HepG2 (cell line): Measurements from ENCODE around the gene TRIM15. TPM values are rescaled to one million over a fixed set of nuclear protein-coding genes. Genes with fewer than 3 reads are reported as not detected.

Source experiments
- ATAC-seq: fragments of 200-7000 bp; cut with Tn5 transposase; 3 replicates; pipeline ENCODE4 v1.9.1; 2020; ENCODE audit warnings: mild to moderate bottlenecking, moderate library complexity
- BruUV-seq: library from RNA; stranded (reverse); fragments of 400-500 nt; replicated peaks from 2 replicates; lab custom pipeline; 2021; lab: Mats Ljungman, UMichigan
- CTCF ChIA-PET: fragments of 300-600 bp; formaldehyde crosslinking; extraction: SDS; loops from one replicate; lab custom pipeline; 2021; ENCODE audit warnings: low total read pairs, inconsistent platforms, low intra/inter-chr PET ratio; lab: Yijun Ruan, JAX
- POLR2A ChIA-PET: fragments of 350-600 bp; sonication (Branson Sonifier 250); formaldehyde crosslinking; loops from one replicate; lab custom pipeline; 2020; ENCODE audit warnings: antibody characterized with exemption, inconsistent platforms; lab: Yijun Ruan, JAX
- DNase-seq: peaks from one replicate; pipeline ENCODE4 v3.0.0-alpha.2; 2015; ENCODE audit warnings: low spot score
- FAIRE-seq: peaks from 3 replicates; lab custom pipeline; 2011; peaks lifted over from hg19 to GRCh38; lab: Jason Lieb, UNC
- H2AFZ ChIP-seq: one replicate; pipeline ENCODE4 v1.6.1; 2011; ENCODE audit warnings: low read length, inconsistent platforms
- H3K27ac ChIP-seq: fragments of 300-600 bp; 3 replicates; pipeline ENCODE4 v1.8.0; 2011; ENCODE audit warnings: mixed run types, mild to moderate bottlenecking, mixed read lengths, low read length, inconsistent platforms; ENCODE audit not compliant: insufficient read depth; ENCODE audit errors: extremely low read length
- H3K27me3 ChIP-seq, 2 experiments: fragments of 200-600 bp in 1 of 2; 2 replicates in 1 of 2; 3 replicates in 1 of 2; pipeline versions ENCODE4 v1.6.0 to v1.8.0; 2011; ENCODE audit warnings: low read length in 2 of 2, mild to moderate bottlenecking in 2 of 2, moderate library complexity in 2 of 2, inconsistent platforms in 1 of 2; ENCODE audit not compliant: insufficient read depth in 2 of 2, control insufficient read depth in 1 of 2
- H3K36me3 ChIP-seq, 2 experiments: fragments of 200-600 bp in 1 of 2; replicated peaks in 1 of 2; 2 replicates in 1 of 2; 3 replicates in 1 of 2; pipeline versions ENCODE4 v1.5.1 to v1.8.0; 2011; ENCODE audit warnings: low read length in 2 of 2, inconsistent platforms in 1 of 2; ENCODE audit not compliant: insufficient read depth in 2 of 2, control insufficient read depth in 1 of 2
- H3K4me1 ChIP-seq: 2 replicates; pipeline ENCODE4 v1.5.1; 2012; ENCODE audit warnings: low read length, inconsistent platforms; ENCODE audit not compliant: insufficient read depth
- H3K4me2 ChIP-seq: 2 replicates; pipeline ENCODE4 v1.6.0; 2011; ENCODE audit warnings: low read depth, low read length, inconsistent platforms
- H3K4me3 ChIP-seq, 3 experiments: fragments of 200-600 bp in 1 of 3; sonication (generic), shearing (Covaris generic) in 1 of 3; replicated peaks in 1 of 3; 2 replicates each; pipeline ENCODE4 v1.5.1; 2011 to 2016; ENCODE audit warnings: low read length in 3 of 3, inconsistent platforms in 2 of 3, low read depth in 2 of 3, mild to moderate bottlenecking in 2 of 3, control low read depth in 1 of 3, mixed read lengths in 1 of 3; ENCODE audit not compliant: insufficient read depth in 1 of 3
- H3K79me2 ChIP-seq: one replicate; pipeline ENCODE4 v1.6.1; 2011; ENCODE audit warnings: low read length, inconsistent platforms; ENCODE audit not compliant: insufficient read depth
- H3K9ac ChIP-seq: 2 replicates; pipeline ENCODE4 v1.6.0; 2011; ENCODE audit warnings: mild to moderate bottlenecking, low read depth, low read length, inconsistent platforms; ENCODE audit not compliant: insufficient read depth
- H3K9me3 ChIP-seq: 2 replicates; pipeline ENCODE4 v1.5.1; 2012; ENCODE audit warnings: mild to moderate bottlenecking, low read length
- H4K20me1 ChIP-seq: 2 replicates; pipeline ENCODE4 v1.6.0; 2011; ENCODE audit warnings: inconsistent platforms, mild to moderate bottlenecking, low read length, moderate library complexity; ENCODE audit not compliant: insufficient read depth
- ELF1 ChIP-seq: sonication (generic); formaldehyde crosslinking; IDR thresholded peaks from 2 replicates; pipeline ENCODE4 v1.4.0; 2020; ENCODE audit warnings: missing genetic modification reagents
- MAZ ChIP-seq, 2 experiments: sonication (generic) in 1 of 2; formaldehyde crosslinking in 1 of 2; IDR thresholded peaks; 2 replicates each; pipeline versions ENCODE4 v1.5.0 to v1.6.1; 2012 to 2020; ENCODE audit warnings: low read depth in 2 of 2, mild to moderate bottlenecking in 2 of 2, borderline replicate concordance in 1 of 2, improper control_type of control experiment in 1 of 2, low read length in 1 of 2, missing genetic modification reagents in 1 of 2, moderate library complexity in 1 of 2
- RBAK ChIP-seq: sonication (generic); formaldehyde crosslinking; IDR thresholded peaks from 2 replicates; pipeline ENCODE4 v1.5.1; 2020; ENCODE audit warnings: mild to moderate bottlenecking, missing genetic modification reagents
- SIN3A ChIP-seq: IDR thresholded peaks from 2 replicates; pipeline ENCODE4 v1.6.1; 2011; ENCODE audit warnings: low read depth, mild to moderate bottlenecking, control low read depth, low read length, borderline replicate concordance
- SRSF1 ChIP-seq: fragments of 200-400 bp; formaldehyde crosslinking; optimal IDR thresholded peaks from 2 replicates; pipeline ENCODE3; 2017; ENCODE audit warnings: mild to moderate bottlenecking, low read depth, low read length, moderate library complexity
- ZNF747 ChIP-seq: sonication (generic); formaldehyde crosslinking; IDR thresholded peaks from 2 replicates; pipeline ENCODE4 v1.8.1; 2023; ENCODE audit warnings: missing genetic modification reagents, mild to moderate bottlenecking, borderline replicate concordance
- WGBS: methylation state at CpG from one replicate; pipeline ENCODE4 v1.1.6; 2017; ENCODE audit warnings: low lambda C conversion rate; 5-methylcytosine and 5-hydroxymethylcytosine counted together
- in situ Hi-C: cut with HindIII; loops from 2 replicates; pipeline ENCODE4 v1.10.0; 2017; ENCODE audit warnings: low pct_unique_long_range_greater_than_20kb; ENCODE audit not compliant: extremely low pct_ligation_motif_present
- intact Hi-C: fragments of 100-400 bp; cut with micrococcal nuclease; formaldehyde crosslinking; loops from one replicate; pipeline ENCODE4 v1.10.0; 2022; ENCODE audit not compliant: unreplicated experiment
- polyA plus RNA-seq, 8 experiments: library from polyadenylated mRNA; depleted of rRNA in 3 of 8; stranded (reverse) in 7 of 8; unstranded in 1 of 8; fragments of >200 nt; fragmentation: Illumina TruSeq in 4 of 8; extraction: Trizol in 4 of 8; gene quantifications; 2 replicates each; pipeline versions ENCODE4 v1.2.1 to v1.2.3, GENCODE V29; 2011 to 2016; ENCODE audit warnings: low read depth in 4 of 8, missing spikeins in 1 of 8, mixed read lengths in 1 of 8; ENCODE audit not compliant: insufficient read depth in 1 of 8
- total RNA-seq, 5 experiments: library from RNA; depleted of rRNA; stranded (reverse); fragments of >200 nt; fragmentation: Illumina TruSeq; extraction: Trizol; gene quantifications; 2 replicates each; pipeline ENCODE4 v1.2.3, GENCODE V29; 2016; ENCODE audit warnings: low read depth in 1 of 5
- TF ChIP-seq, protein P1 (sequence below): sonication (generic); formaldehyde crosslinking; IDR thresholded peaks from 2 replicates; pipeline ENCODE4 v1.5.1; 2020; ENCODE audit warnings: mild to moderate bottlenecking, missing genetic modification reagents, moderate library complexity
- TF ChIP-seq, protein P2 (sequence below): sonication (generic); formaldehyde crosslinking; IDR thresholded peaks from one replicate; pipeline ENCODE4 v1.5.1; 2020; ENCODE audit warnings: mild to moderate bottlenecking, missing genetic modification reagents; ENCODE audit errors: not compliant biosample characterization

Gene TRIM15
- total and polyA plus RNA-seq, 2 of the 13 experiments (the other 11 are each of a cell fraction or from before 2014, with no cell fraction given) = 35.1 to 38.2 TPM

DNA sequence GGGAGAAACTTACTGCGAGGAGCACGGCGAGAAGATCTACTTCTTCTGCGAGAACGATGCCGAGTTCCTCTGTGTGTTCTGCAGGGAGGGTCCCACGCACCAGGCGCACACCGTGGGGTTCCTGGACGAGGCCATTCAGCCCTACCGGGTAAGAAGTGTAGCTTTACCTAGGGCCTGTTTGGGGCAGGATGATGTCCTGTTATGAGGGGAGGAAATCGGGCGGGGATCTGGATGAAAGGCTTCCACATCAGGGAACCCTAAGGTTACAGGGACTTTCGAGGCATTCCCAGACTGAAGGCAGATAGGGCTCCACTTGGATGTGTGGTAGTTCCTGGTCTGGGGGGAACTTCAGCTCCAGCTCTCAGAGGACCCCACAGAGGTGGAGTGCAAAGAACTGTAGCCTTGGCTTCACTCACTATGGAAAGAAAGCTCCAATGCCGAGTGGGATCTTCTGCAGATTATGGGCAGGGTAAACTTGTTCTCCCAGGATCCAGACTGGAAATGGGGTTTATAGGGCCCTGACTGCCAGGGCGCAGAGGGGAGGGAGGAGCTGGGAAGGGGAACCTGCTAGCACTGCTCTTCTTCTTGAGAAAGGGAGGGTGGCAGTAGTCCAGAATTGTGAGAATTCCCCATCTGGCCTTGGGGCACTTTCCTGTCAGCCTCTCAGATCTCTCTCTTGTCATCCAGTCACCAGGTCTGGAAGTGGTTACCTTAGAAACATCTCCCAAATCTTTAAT lies 740 bp downstream of the TRIM15 start:
- Histone ChIP-seq H3K9ac (peak overlapping the region; percentile 81), H2AFZ (no peak overlapping the region), H3K4me2 (peak overlapping the region; percentile 86), H3K9me3 (no peaks in the 10 kb centered on the region), H3K4me1 (peaks cover 55% of the 10 kb centered on the region), H3K27me3 (peaks cover 0 to 3% of the 10 kb centered on the region in 2 experiments; a peak in 1 of 5 replicates), H3K4me3 (peak overlapping the region; percentile 90 to 95 (median 92)), H3K27ac (peak overlapping the region; percentile 87), H4K20me1 (no peaks in the 10 kb centered on the region; the same call in 1 of the 2 replicates), H3K79me2 (peaks cover 38% of the 10 kb centered on the region), H3K36me3 (peaks cover 14 to 24% of the 10 kb centered on the region in 2 experiments)
- ChIA-PET POLR2A (interaction anchor here (0.7 to 3.3 kb wide), 11 partner anchors 9 to 103 kb away, joined by 3 to 26 read pairs (median 4); partner anchors contain the start of genes POLR1H, TRIM31 and TRIM40), CTCF (interaction anchor here (0.9 to 1.3 kb wide), 2 partner anchors 33 kb away, joined by 3 to 4 read pairs; no protein-coding TSS in a partner anchor)
- no peak for FAIRE-seq
- DNase-seq = no peak
- 2% methylated on average over 15 of the region's 16 CpGs for WGBS
- BruUV-seq = no TSS peak
- in situ Hi-C loops (no loop called here), intact Hi-C loops (loop anchor here (1.0 kb wide), 2 partner anchors 30 to 61 kb away; no protein-coding TSS in a partner anchor)
- ATAC-seq = peak; percentile 24
- TF ChIP-seq SRSF1 (peak; percentile 7), SIN3A (peak; percentile 4; the same call in 1 of the 2 replicates), RBAK (CRISPR knock-in tag) (no peak), ZNF747 (0 out of 2 replicates have a peak, but pooled peaks have one; percentile 26), ELF1 (CRISPR knock-in tag) (0 out of 2 replicates have a peak, but pooled peaks have one; percentile 4), MAZ (IDR thresholded peaks at IDR 0.05; ENCODE audit: borderline replicate concordance, low read depth, low read length) (no peak), MAZ (CRISPR knock-in tag; IDR thresholded peaks at IDR 0.05; ENCODE audit: low read depth) (0 out of 2 replicates have a peak, but pooled peaks have one; percentile 10)
- TF ChIP-seq, protein P1, sequence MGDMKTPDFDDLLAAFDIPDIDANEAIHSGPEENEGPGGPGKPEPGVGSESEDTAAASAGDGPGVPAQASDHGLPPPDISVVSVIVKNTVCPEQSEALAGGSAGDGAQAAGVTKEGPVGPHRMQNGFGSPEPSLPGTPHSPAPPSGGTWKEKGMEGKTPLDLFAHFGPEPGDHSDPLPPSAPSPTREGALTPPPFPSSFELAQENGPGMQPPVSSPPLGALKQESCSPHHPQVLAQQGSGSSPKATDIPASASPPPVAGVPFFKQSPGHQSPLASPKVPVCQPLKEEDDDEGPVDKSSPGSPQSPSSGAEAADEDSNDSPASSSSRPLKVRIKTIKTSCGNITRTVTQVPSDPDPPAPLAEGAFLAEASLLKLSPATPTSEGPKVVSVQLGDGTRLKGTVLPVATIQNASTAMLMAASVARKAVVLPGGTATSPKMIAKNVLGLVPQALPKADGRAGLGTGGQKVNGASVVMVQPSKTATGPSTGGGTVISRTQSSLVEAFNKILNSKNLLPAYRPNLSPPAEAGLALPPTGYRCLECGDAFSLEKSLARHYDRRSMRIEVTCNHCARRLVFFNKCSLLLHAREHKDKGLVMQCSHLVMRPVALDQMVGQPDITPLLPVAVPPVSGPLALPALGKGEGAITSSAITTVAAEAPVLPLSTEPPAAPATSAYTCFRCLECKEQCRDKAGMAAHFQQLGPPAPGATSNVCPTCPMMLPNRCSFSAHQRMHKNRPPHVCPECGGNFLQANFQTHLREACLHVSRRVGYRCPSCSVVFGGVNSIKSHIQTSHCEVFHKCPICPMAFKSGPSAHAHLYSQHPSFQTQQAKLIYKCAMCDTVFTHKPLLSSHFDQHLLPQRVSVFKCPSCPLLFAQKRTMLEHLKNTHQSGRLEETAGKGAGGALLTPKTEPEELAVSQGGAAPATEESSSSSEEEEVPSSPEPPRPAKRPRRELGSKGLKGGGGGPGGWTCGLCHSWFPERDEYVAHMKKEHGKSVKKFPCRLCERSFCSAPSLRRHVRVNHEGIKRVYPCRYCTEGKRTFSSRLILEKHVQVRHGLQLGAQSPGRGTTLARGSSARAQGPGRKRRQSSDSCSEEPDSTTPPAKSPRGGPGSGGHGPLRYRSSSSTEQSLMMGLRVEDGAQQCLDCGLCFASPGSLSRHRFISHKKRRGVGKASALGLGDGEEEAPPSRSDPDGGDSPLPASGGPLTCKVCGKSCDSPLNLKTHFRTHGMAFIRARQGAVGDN = peak; percentile 29; the same call in 1 of the 2 replicates
- TF ChIP-seq, protein P2, sequence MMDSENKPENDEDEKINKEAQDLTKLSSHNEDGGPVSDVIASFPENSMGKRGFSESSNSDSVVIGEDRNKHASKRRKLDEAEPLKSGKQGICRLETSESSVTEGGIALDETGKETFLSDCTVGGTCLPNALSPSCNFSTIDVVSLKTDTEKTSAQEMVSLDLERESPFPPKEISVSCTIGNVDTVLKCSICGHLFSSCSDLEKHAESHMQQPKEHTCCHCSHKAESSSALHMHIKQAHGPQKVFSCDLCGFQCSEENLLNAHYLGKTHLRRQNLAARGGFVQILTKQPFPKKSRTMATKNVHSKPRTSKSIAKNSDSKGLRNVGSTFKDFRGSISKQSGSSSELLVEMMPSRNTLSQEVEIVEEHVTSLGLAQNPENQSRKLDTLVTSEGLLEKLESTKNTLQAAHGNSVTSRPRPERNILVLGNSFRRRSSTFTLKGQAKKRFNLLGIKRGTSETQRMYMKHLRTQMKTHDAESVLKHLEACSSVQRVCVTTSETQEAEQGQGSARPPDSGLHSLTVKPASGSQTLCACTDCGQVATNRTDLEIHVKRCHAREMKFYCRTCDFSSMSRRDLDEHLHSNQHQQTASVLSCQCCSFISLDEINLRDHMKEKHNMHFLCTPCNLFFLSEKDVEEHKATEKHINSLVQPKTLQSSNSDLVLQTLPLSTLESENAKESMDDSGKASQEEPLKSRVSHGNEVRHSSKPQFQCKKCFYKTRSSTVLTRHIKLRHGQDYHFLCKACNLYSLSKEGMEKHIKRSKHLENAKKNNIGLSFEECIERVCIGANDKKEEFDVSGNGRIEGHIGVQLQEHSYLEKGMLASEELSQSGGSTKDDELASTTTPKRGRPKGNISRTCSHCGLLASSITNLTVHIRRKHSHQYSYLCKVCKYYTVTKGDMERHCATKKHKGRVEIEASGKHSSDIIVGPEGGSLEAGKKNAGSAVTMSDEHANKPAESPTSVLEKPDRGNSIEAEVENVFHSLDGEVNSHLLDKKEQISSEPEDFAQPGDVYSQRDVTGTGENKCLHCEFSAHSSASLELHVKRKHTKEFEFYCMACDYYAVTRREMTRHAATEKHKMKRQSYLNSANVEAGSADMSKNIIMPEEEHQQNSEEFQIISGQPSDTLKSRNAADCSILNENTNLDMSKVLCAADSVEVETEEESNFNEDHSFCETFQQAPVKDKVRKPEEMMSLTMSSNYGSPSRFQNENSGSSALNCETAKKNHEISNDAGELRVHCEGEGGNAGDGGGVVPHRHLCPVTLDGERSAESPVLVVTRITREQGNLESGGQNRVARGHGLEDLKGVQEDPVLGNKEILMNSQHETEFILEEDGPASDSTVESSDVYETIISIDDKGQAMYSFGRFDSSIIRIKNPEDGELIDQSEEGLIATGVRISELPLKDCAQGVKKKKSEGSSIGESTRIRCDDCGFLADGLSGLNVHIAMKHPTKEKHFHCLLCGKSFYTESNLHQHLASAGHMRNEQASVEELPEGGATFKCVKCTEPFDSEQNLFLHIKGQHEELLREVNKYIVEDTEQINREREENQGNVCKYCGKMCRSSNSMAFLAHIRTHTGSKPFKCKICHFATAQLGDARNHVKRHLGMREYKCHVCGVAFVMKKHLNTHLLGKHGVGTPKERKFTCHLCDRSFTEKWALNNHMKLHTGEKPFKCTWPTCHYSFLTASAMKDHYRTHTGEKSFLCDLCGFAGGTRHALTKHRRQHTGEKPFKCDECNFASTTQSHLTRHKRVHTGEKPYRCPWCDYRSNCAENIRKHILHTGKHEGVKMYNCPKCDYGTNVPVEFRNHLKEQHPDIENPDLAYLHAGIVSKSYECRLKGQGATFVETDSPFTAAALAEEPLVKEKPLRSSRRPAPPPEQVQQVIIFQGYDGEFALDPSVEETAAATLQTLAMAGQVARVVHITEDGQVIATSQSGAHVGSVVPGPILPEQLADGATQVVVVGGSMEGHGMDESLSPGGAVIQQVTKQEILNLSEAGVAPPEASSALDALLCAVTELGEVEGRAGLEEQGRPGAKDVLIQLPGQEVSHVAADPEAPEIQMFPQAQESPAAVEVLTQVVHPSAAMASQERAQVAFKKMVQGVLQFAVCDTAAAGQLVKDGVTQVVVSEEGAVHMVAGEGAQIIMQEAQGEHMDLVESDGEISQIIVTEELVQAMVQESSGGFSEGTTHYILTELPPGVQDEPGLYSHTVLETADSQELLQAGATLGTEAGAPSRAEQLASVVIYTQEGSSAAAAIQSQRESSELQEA (CRISPR knock-in tag) = peak; percentile 82
